Duodenal mucosa (tissue), 2 donors: ENCODE measurements around the gene NEURL1B.
A peak's percentile ranks its signal among the peaks of the same experiment; 100 is the strongest.
"Not testable (repeated sequence)": the region's sequence is repeated elsewhere in the genome, so short reads cannot be mapped to it uniquely, and the experiment has no call there.

Source experiments
- H3K27ac ChIP-seq: one replicate; pipeline ENCODE4 v1.7.0; 2013; ENCODE audit warnings: low read depth, low read length
- H3K27me3 ChIP-seq, 2 donors: one replicate each; pipeline ENCODE4 v1.7.0; 2013; ENCODE audit warnings: low read length in 2 of 2, control low read depth in 1 of 2; ENCODE audit not compliant: insufficient read depth in 2 of 2, control insufficient read depth in 1 of 2
- H3K36me3 ChIP-seq, 2 donors: one replicate each; pipeline ENCODE4 v1.7.0; 2013; ENCODE audit warnings: low read length in 2 of 2, control low read depth in 1 of 2; ENCODE audit not compliant: insufficient read depth in 2 of 2, control insufficient read depth in 1 of 2
- H3K4me1 ChIP-seq, 2 donors: one replicate each; pipeline ENCODE4 v1.7.0; 2013; ENCODE audit warnings: low read length in 2 of 2, control low read depth in 1 of 2; ENCODE audit not compliant: insufficient read depth in 2 of 2, control insufficient read depth in 1 of 2
- H3K4me3 ChIP-seq, 2 donors: one replicate each; pipeline ENCODE4 v1.7.0; 2013; ENCODE audit warnings: low read length in 2 of 2, low read depth in 1 of 2
- H3K9ac ChIP-seq, 2 donors: one replicate each; pipeline ENCODE4 v1.7.0; 2013; ENCODE audit warnings: low read length in 2 of 2, low read depth in 1 of 2
- H3K9me3 ChIP-seq, 2 donors: one replicate each; pipeline ENCODE4 v1.7.0; 2013; ENCODE audit warnings: low read length in 2 of 2, control low read depth in 1 of 2; ENCODE audit not compliant: control insufficient read depth in 1 of 2

Gene NEURL1B

DNA sequence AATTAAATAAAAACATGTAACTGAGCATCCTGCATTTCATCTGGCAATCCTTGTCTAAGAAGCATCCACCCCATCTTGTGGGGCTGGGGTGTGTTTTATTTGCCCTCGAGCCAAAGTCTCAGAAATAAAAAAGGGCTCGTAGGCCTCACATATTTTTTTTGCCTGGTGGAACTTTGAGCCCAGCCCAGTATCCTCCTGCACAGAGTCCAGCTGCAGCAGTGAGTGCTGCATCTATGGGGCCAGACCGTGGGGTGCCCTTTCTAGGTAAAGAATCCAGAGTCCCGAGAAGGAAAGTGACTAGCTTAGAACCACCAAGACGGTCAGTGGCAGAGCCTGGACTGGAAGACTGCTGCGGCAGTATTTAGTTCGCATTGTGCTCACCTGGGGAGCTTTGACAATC, 33.1 kb downstream of the NEURL1B start:
- Histone ChIP-seq H3K9ac (no peak overlapping the region), H3K27ac (no peak overlapping the region), H3K36me3 (peaks cover 3 to 10% of the 10 kb centered on the region in 2 donors), H3K4me1 (peaks cover 9 to 16% of the 10 kb centered on the region in 2 donors), H3K27me3 (no peaks in the 10 kb centered on the region), H3K4me3 (no peak overlapping the region), H3K9me3 (no peaks in the 10 kb centered on the region)

DNA sequence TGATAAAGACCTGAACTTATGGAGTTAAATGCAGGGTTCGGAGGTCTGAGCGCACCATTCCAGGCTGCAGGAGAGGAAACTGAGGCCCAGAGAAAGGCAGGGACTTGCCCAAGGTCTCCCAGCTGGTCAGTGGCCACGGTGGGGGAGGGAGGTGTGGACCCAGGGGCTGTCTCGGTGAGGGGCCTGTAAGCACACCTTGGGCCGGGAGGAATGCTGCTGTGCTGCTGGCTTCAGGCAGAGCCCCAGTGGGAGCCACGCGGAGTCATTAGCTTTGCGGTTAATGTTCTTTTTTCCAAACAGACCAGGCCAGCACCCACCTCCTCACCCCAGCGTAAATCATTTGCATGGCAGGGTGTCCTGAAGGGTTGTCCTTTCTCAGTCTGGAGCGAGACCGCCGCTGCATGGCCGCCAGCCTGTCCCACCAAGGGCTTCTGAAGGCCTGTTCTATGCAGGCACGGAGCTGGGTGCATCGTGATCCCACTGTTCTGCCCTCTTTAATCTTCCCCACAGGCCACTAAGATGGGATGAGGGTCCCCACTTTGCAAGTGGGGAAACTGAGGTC, 35.9 kb downstream of the NEURL1B start:
- Histone ChIP-seq H3K36me3 (peaks cover 0 to 3% of the 10 kb centered on the region in 2 donors), H3K27me3 (no peaks in the 10 kb centered on the region), H3K4me3 (no peak overlapping the region), H3K9ac (no peak overlapping the region), H3K4me1 (peaks cover 20 to 28% of the 10 kb centered on the region in 2 donors), H3K27ac (no peak overlapping the region), H3K9me3 (no peaks in the 10 kb centered on the region)

DNA sequence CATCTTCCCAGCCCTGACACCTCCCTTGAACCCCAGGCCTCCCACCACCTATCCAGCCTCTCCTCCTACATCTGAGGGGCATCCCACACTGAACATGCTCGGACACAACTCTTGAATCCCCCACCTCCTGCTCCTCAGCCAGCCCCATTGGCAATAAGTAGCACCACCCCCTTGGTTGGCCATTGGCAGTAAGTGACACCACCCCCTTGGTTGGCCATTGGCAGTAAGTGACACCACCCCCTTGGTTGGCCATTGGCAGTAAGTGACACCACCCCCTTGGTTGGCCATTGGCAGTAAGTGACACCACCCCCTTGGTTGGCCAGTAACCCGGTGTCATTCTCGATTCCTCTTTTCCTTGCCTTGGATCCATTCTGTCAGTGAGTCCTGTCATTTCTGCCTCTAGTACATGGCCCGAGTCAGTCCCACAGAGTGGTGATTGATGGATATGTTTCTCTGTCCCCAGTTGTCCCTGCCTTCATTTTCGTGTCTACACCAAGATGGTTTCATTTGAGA, 37.4 kb downstream of the NEURL1B start:
- not testable (repeated sequence) for H3K27ac ChIP-seq, H3K4me3 ChIP-seq, H3K27me3 ChIP-seq, H3K9me3 ChIP-seq, H3K9ac ChIP-seq, H3K36me3 ChIP-seq
- H3K4me1 ChIP-seq, result peaks cover 19 to 20% of the 10 kb centered on the region in 2 donors

DNA sequence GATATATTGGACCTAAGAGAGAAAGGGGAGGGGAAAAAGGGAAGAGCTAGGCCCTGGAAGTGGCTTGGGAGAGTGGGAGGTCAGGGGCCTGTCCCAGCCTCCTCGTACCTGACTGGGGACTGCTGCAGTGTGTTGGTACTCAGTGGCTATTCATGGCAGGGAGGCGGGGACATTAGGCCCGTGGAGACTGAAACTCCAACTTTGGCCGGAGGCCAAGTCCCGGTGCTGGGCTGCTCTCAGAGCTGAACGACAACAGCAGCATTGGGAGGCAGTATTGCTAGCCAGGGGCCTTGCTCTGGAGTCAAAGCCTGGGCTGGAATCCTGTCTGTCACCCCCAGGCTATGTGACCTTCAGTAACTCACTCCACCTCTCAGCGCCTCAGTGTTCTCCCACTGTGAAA, 37.8 kb downstream of the NEURL1B start:
- no peak overlapping the region for H3K27ac ChIP-seq
- peaks cover 19 to 20% of the 10 kb centered on the region in 2 donors for H3K4me1 ChIP-seq
- H3K36me3 ChIP-seq, result peaks cover 0 to 3% of the 10 kb centered on the region in 2 donors
- H3K9ac ChIP-seq, result no peak overlapping the region
- no peak overlapping the region for H3K4me3 ChIP-seq
- H3K9me3 ChIP-seq, result no peaks in the 10 kb centered on the region
- H3K27me3 ChIP-seq, result no peaks in the 10 kb centered on the region

DNA sequence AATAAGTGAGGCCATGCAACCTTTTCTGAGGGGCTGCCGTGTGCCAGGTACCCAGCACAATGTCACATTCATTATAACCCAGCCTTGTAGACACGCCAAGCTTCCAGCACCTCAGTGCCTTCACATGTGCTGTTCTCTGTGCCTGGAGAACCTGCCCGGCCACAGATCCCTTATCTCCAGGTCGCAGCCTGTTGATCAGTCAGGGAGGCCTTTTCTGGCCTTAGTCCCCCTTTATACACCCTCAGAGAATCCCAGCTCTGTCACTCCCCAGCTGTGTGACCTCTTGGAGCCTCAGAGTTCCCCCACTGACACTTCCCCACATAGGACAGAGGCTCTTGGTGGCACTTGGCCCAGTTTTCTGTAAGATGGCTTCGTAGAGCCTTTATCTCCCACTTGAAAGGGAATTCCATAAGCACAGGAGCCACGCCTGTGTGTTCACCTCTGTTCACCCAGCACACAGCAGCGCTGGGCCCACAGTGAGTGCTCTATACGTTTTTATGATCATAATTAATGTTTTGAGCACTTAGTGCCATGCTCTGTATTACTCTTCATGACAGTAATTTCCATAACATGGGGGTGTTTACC, 38.7 kb downstream of the NEURL1B start:
- H3K4me1 ChIP-seq, result peaks cover 14 to 19% of the 10 kb centered on the region in 2 donors
- H3K9ac ChIP-seq, result peak overlapping the region in 1 of 2 donors; percentile 25
- H3K4me3 ChIP-seq, result no peak overlapping the region
- no peaks in the 10 kb centered on the region for H3K9me3 ChIP-seq
- no peak overlapping the region for H3K27ac ChIP-seq
- H3K36me3 ChIP-seq, result peaks cover 3% of the 10 kb centered on the region in 2 donors
- H3K27me3 ChIP-seq, result no peaks in the 10 kb centered on the region

DNA sequence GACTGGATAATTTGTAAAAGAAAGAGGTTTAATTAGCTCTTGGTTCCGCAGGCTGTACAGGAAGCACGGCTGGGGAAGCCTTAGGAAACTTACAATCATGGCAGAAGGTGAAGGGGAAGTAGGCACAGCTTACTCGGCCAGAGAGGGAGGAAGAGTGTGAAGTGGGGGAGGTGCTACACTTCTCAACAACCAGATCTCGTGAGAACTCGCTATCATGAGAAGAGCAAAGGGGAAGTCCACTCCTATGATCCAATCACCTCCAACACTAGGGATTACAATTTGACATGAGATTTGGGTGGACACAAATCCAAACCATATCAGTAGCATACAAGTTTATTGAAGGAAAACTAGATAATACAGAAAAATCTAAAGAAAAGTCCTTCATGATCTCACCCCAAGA, 39.9 kb downstream of the NEURL1B start:
- H3K36me3 ChIP-seq, result peaks cover 3% of the 10 kb centered on the region in 2 donors
- H3K4me1 ChIP-seq, result peaks cover 14 to 19% of the 10 kb centered on the region in 2 donors
- no peak overlapping the region for H3K4me3 ChIP-seq
- no peaks in the 10 kb centered on the region for H3K27me3 ChIP-seq
- H3K9me3 ChIP-seq, result no peaks in the 10 kb centered on the region
- H3K9ac ChIP-seq, result no peak overlapping the region
- H3K27ac ChIP-seq, result no peak overlapping the region

DNA sequence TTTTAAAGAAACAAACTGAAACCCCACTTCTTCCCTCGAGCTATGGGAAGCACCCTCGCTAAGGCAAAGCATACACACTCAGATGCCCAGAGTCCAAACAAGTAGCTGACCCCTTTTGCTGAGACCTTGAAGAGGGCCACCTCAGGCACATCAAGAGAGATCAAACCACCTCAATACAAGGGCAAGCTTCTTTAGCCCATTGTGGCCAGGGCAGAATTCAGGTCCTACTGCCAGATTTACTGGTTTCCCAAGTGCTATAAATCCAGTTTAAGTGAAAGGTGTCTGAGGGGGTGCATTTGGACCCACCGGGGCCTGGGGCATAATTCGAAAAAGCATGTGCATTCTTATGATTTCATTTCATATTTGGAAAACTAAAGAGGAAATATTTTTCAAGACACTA, 40.4 kb downstream of the NEURL1B start:
- Histone ChIP-seq H3K4me1 (peaks cover 14 to 19% of the 10 kb centered on the region in 2 donors), H3K9me3 (no peaks in the 10 kb centered on the region), H3K27ac (no peak overlapping the region), H3K27me3 (no peaks in the 10 kb centered on the region), H3K4me3 (no peak overlapping the region), H3K9ac (no peak overlapping the region), H3K36me3 (peaks cover 3 to 7% of the 10 kb centered on the region in 2 donors)

DNA sequence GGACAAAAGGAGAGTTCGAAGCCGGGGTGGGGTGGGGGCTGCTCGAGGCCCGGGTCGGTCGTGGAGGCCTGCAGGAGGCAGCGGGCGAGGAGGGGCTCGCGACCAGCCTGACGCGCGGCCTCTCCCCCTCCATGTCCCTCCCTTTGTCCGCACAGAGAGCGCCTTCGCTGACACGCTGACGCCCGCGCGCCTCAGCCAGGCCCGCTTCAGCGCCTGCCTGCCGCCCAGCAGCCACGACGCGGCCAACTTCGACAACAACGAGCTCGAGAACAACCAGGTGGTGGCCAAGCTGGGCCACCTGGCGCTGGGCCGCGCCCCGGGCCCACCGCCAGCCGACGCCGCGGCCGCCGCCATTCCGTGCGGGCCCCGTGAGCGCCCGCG, 42.2 kb downstream of the NEURL1B start:
- Histone ChIP-seq H3K36me3 (peaks cover 0 to 9% of the 10 kb centered on the region in 2 donors), H3K9ac (no peak overlapping the region), H3K4me3 (no peak overlapping the region), H3K27ac (no peak overlapping the region), H3K4me1 (peaks cover 28 to 29% of the 10 kb centered on the region in 2 donors), H3K27me3 (no peaks in the 10 kb centered on the region), H3K9me3 (no peaks in the 10 kb centered on the region)

DNA sequence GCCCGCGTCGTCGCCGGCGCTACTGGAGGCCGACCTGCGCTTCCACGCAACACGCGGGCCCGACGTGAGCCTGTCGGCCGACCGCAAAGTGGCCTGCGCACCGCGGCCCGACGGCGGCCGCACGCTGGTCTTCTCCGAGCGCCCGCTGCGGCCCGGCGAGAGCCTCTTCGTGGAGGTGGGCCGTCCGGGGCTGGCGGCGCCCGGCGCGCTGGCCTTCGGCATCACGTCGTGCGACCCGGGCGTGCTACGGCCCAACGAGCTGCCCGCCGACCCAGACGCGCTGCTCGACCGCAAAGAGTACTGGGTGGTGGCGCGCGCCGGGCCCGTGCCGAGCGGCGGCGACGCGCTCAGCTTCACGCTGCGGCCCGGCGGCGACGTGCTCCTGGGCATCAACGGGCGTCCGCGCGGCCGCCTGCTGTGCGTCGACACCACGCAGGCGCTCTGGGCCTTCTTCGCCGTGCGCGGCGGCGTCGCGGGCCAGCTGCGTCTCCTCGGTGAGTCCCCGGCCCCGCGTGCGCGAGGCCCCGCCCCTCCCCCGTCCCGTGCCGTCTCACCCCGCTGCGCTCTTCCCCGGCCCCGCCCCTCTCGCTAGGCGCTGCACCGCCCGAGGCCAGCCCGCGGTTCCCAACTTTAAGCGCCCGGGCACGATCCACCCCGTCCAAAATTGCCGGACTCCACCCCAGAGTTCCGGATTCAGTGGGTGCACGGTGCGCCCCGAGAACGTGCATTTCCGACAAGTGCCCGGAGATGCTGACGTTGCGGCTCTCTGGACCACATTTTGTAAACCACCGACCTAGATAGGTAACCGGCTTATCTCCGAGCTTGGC, 42.8 kb downstream of the NEURL1B start:
- Histone ChIP-seq H3K36me3 (peaks cover 0 to 9% of the 10 kb centered on the region in 2 donors), H3K4me1 (peaks cover 31 to 34% of the 10 kb centered on the region in 2 donors), H3K27me3 (no peaks in the 10 kb centered on the region), H3K27ac (no peak overlapping the region), H3K4me3 (peak overlapping the region in 1 of 2 donors; percentile 13), H3K9me3 (no peaks in the 10 kb centered on the region), H3K9ac (no peak overlapping the region)

DNA sequence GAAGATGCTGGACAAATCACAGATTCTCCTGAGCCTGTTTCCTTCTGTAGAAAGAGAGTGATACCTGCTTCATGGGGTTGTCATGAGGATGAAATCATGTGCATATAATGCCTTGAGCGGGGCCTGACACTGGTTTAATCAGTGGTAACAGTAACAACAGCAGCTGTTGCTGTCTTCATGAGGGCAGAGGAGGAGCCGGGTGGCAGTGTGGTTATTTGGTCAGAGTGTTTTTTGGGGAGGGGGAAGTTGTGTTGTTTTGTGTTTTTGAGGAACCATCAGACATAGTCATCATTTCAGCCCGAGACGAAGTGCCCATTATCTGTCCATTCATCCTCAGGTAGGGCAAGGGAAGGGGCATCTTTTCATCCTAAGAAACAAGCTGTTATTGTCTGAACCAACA, 44.0 kb downstream of the NEURL1B start:
- Histone ChIP-seq H3K36me3 (peaks cover 0 to 12% of the 10 kb centered on the region in 2 donors), H3K4me3 (no peak overlapping the region), H3K27ac (no peak overlapping the region), H3K9ac (no peak overlapping the region), H3K9me3 (no peaks in the 10 kb centered on the region), H3K4me1 (peaks cover 25 to 26% of the 10 kb centered on the region in 2 donors), H3K27me3 (no peaks in the 10 kb centered on the region)
